HG03139 (cell line): ENCODE data around the gene CA10.

ENCODE experiments used
- ATAC-seq: cut with Tn5 transposase; IDR thresholded peaks from one replicate; pipeline ENCODE4 v1.9.1; 2021; ENCODE audit not compliant: unreplicated experiment

CA10 gene

DNA sequence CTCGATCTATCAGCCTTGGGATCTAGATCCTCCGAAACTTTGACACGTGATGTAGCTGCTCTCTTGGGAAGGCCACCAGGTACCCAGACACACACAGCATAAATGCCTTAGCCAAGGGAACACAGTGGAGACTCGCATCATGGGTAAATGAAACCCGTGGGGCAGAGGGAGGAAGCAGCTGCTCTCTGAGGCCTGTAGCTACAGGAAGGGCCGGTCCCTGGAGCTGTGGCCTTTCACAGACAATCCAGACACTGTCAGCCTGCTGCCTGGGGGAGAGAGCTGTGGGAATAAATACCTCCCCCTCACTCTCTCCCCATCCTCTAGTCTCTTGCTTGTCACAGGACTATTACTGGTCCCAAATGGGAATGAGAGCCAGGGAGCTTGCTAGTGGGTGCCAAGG lies 546.9 kb downstream of the CA10 start:
- no peak for ATAC-seq

DNA sequence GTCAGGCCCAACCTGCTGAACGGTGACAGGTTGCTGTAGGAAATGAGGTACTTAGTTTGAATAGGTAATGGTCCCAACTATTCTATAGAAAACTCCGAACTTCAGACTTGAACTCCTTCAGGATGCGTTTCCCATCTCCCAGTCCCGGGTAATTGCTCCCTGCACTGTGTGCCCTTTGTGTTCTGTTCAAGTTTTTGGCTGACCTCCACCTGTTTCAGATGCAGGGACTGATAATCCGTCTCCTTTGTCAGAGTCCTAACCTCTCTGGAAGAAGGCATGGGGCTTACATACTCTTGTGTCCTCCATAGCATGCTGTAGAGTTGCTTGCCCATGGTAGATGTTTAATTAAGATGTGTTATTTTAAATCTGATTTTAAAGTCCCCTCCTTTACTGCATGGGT lies 547.7 kb downstream of the CA10 start:
- no peak for ATAC-seq

DNA sequence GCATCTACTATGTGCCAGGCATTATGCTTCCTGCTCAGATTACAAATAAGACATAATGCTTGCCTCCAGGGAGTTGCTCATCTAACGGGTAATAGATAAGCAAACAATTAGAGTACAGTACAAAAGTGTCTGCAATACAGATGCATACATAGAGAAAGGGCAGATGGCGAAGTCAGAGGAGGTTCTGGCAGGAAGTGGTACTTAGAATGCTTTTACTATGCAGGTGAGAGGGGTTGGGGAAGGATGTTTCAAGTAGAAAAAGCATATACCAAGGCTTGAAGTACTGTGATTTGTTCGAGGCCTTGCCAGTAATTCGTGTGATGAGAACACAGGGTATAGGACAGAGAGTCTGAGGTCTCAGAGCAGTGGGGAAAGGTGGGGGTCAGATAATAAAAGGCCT lies 548.4 kb downstream of the CA10 start:
- ATAC-seq, result no peak

DNA sequence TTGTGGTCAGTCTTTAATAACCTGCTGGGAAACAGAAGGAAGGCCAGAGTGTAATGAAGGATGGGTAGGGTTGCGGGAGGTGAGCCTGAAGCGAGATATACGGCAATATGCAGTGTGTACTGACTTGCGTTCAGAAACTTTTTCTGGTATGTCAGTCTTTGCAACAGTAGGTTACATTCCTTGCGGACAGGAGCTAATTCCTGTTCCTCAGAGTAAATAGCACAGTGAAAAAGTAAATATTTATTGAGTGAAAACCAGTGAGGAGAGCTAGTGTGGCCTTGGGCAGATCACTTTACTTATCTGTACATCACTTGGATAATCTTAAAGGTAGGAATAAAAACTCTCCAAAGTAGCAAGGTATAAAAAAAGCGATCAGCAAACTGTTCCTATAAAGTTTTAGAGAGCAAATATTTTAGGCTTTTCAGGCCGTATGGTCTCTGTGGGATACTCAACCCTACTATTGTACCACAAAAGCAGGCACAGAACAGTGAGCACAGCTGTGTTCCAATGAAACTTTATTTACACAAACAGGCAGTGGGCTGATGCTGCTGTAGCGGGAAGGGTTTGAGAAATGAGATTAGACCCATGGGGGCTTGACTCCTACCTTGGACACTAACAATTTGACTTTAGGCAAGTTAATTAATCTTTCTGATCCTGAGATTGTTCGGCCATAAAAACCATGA lies 550.1 kb downstream of the CA10 start:
- no peak for ATAC-seq

DNA sequence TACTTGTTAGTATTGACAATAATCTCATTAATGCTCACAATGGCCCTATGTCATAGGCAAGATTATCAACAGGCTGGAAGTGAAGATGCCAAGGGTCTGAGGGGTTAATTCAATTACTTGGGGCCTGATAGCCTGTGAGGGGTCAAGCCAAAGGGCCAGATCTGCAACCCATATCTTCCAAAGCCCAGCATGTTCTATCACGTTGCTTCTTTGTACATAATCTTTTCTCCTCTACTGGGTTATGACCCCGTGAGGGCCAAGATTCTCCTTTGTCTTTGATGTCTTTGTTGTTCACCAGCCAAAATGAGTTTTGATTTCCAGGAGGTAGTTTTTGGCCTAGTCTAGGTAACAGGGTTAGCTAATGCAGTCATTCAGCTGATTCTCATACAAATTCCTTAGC lies 551.0 kb downstream of the CA10 start:
- no peak for ATAC-seq

DNA sequence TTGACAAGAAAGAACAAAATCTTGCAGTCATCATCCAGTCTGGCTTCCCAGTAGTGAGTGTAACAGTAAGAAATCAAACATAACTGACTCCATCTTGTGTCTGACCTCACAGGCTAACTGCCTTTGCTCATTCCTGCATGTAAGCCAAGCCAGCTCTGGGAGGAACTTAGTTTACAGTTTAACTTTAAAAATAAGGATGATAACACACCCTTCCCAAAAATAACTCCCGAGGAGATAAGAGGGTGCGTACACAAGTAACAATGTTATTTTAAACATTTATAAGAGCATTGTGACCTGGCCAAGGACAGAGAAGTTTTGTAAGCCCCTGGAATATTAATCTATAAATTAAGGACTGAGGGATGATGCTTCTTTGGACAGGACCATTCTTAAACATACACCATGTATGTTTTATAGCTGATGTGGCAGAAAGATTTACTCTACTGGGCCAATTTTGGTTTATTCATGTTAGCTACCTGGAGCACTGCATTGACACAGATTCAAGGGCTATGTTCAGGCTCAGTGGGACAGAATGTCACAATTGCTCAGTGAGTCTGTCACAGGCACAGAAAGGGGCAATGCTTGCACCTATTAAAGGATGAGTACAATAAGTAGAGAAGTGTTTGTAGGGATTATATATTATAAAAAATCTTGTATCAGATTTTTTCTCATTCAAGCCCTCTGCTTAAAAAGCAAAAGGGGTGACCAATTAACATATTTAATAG lies 554.1 kb downstream of the CA10 start:
- ATAC-seq, result no peak

DNA sequence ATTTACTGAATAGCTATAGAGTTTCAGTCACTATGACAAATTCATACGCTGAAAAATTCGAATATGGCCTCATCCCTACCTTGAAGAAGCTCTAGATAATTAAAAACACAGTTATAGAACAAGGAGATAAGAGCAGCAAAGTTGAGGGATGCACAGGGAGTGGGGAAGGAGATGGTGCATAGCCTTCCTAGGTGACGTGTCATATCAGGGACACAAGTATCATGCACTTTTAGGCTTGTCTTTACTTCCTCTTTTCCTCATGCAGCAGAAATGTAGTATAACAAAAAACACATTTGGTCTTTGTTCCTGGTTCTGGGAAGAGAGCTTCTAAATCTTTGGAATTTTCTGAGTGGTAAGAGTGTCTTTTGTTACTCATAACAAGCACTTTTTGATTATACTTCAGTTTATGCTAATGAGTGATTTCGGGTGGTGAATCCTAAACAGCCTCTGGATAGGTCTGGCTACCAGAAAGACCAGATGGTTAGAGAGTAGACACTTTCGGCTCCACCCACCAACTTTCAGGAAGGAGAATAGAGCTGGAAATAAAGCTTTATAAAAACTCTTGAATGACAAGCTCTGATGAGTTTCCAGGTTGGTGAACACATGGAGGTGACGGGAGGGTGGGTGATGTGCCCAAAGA lies 556.8 kb downstream of the CA10 start:
- no peak for ATAC-seq

DNA sequence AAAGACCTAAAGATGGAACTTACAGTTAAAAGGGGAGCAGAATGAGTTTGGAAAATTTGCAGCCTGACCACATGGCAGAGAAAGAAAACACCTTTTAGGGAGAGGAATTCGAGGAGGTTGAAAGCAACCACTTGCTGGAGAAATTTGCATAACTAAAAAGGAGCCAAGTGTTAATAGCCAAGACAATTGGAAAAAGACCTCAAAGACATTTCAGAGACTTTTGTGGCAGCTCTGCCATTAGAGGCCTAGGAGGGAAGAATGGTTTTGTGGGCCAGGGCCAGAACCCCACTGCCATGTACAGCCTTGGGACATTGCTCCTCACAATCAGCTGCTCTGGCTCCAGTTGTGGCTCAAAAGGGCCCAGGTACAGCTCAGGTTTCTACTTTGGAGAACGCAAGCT lies 559.7 kb downstream of the CA10 start:
- ATAC-seq, result no peak

DNA sequence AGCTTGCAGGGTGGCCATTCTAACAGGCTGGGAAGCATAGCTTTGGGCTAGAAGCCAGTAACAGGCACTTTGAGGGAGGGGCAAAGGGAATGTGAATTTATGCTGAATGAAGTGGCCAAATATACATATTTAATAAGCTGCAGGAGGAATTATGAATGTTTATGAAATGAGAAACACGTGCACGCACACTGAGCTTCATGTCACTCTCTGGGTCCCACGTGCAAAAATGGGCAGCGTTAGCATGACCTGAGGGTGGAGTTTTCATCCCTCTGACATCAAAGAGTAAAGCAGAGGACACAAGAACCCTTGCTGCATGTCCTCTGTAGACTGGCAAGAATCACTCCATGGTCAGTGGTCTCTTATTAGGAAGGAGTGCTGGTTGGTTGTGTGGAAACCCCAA lies 561.2 kb downstream of the CA10 start:
- ATAC-seq, result no peak

DNA sequence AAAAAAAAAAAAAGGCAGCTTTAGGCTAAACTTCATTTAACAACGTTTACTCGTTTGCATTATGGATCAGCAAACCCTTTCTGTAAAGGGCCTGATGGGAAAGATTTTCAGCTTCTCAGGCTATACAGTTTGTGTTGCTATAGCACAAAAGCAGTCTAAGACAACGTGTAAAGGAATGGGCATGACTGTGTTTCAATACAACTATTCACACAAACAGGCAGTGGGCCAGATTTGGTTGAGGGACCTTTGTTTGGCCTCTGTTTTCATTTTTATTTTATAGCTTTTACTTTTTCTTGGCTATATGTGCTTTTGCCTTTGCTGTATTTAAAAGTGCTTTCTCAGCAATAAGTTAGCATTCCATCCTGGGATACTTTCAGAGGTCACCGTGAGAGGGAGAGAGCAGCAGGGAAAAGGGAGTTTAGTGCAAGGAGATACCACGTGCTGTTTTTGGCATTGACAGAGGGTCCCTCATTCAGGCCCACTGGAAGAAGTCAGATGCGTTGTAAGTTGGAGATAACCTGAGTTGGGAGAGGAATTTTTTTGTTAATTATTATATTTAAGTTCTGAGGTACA lies 562.6 kb downstream of the CA10 start:
- ATAC-seq, result no peak

DNA sequence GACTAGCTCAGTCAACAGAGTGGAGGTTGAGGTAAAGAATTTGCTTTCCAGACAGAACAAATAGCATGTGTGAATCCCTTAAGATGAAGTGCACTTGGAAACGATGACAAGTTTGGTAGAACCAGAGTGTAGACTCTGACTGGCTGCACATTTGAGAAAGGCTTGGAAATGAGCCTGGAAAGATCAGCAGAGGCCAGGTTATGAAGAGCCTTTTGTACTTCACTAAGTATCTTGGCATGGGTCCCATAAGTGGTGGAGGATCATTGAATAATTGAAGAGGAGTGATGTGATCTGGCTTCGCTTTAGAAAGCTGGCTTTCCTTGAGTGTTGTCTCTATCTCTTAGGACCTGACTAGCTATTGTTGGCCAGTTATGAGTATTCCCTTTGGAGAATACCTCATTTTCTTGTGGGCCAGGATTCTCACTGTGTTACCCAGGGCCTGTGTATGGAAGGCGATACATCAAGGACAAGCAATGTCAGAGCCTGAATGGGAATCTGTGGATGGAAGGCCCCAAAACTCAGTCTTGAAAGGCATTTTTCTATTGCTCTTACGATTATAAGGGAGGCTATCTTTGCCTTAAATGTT lies 568.4 kb downstream of the CA10 start:
- no peak for ATAC-seq

DNA sequence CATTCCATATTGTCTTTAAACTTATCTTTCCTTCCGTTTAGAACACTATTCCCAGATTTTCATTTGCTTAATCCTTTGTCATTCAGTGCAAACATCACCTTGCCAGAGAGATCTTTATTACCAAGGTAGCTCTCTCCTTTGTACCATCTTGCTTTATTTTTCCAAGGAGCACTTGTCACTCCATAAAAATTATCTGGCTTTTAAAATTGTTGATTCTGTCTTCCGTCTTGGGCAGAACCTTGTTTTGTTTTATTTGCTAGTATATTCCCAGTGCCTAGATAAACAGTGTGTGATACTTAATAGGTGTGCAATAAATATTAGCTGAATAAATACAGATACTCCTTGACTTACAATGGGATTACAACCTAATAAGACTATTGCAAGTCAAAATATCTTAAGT lies 570.5 kb downstream of the CA10 start:
- ATAC-seq, result no peak

DNA sequence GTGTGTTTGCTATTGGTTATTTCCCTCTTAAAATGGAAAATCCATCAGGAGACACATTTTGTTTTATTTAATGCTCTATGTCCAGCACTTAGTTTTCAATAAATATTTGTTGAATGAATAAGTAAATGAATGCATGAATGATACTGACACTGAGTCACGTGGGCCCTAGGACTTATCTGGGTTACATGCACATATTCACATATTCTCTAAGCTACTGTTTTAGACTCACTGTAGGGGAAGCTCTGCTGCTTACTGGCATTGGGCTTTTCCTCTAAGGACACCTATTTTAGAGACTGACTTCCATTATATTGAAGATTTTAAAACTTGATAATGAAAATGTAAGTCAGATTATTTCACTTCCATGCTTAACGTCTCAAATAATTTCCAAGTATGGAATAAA lies 571.0 kb downstream of the CA10 start:
- ATAC-seq, result no peak

DNA sequence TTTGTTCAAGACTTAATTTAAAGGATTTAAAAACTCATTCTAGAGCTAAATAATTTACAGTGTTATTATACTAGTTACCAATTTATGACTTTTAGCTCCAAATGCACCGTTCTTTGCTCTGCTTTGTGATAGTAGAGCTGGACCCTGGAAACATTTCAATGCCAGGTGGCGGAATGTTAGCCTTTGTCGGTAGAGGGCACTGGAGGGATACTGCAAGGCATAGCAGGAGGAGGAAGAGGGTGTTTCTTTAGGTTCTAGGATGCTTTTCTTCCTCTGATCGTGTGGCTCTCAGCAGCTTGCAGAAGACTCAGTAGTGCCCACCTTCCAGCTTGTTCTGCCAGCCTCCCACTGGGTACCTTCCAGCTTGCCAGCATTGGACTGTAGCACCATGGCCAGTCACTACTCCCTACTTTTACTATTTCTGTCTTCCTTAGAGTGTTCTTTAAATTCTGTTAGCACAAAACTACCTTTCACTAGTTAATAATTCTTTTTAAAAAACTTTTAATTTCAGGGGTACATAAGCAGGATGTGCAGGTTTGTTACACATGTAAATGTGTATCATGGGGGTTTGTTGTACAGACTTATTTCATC lies 572.9 kb downstream of the CA10 start:
- no peak for ATAC-seq

DNA sequence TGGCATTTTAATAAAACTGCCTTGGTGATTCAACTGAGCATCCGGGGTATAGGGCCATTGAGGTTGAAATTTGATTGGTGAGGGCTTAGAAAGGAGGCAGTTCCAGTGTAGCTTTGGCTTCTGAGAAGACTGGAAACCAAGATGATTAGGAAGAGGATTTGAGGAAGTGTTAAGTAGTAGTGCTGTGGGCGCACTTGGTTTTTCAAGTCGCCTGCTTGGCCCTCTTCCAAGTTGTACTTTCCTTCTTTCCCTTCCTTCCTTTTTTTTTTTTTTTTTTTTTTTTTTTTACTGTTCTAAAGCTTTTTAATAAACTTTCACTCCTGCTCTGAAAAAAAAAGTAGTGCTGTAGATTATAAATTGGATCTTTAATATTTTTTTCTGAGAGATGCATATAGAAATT lies 577.6 kb downstream of the CA10 start:
- ATAC-seq, result no peak
